ENCODE data around the gene SUN5. TPM values are rescaled to one million over a fixed set of nuclear protein-coding genes. Genes with fewer than 3 reads are reported as not detected.
A peak's percentile ranks its signal among the peaks of the same experiment; 100 is the strongest.

Gene SUN5
- total and polyA plus RNA-seq, 2 donors from 2014 or later = not detected

DNA sequence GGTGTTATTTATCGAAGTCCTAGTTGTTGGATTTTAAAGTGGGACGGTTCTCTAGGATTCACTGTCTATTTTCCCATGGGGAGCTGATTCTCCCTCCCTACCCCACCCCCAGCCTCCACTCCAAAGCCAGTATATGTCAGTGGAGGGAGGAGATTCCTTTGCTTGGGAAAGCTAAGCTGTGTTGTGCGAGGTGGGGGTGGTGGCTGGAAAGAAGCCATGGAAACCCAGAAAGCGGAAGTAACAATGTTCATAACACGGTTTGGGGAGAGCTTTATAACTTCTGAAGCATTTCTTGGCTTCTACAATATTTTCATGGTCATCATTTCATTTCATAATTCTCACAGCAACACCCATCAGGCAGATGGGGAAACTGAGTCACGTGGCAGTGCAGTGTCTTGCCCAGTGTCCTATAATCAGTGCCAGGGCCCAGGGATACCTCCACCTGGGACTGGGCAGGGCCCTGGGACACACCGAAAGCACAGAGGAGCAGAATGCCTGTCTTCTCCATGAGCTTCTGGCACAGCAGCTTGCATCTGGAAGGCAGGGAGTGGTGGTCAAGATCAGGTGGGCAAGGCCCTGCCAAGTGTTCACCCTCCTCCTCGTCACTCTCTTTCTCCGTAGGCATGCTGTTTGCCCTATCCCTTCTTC lies 4.5 kb downstream of the SUN5 start:
- no peak for FAIRE-seq
- H3K4me3 ChIP-seq (ENCODE audit: low read length in 3 of 3) = no peak overlapping the region
- TF ChIP-seq, protein P1, sequence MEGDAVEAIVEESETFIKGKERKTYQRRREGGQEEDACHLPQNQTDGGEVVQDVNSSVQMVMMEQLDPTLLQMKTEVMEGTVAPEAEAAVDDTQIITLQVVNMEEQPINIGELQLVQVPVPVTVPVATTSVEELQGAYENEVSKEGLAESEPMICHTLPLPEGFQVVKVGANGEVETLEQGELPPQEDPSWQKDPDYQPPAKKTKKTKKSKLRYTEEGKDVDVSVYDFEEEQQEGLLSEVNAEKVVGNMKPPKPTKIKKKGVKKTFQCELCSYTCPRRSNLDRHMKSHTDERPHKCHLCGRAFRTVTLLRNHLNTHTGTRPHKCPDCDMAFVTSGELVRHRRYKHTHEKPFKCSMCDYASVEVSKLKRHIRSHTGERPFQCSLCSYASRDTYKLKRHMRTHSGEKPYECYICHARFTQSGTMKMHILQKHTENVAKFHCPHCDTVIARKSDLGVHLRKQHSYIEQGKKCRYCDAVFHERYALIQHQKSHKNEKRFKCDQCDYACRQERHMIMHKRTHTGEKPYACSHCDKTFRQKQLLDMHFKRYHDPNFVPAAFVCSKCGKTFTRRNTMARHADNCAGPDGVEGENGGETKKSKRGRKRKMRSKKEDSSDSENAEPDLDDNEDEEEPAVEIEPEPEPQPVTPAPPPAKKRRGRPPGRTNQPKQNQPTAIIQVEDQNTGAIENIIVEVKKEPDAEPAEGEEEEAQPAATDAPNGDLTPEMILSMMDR (IDR thresholded peaks at IDR 0.05; ENCODE audit: borderline replicate concordance, extremely low read depth, insufficient read depth) = no peak

DNA sequence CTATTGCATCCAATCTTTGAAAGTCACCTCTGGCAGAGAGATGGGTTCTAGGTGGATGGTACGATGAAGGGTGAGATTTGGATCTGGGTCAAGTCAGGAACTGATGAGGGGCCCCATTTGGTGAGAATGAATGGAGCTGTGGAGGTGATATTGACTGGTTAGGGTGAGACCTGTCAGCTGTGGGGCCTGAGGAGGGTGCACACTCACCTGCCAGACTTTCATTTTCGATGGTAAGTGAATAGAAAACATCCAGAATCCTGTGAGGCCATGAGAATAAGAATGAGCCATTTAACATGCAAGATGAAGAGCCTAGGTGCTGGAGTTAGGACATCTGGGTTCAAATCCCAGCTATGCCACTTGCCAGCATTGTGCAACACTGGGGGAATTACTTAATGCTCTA lies 6.8 kb downstream of the SUN5 start:
- TF ChIP-seq, protein P1 (IDR thresholded peaks at IDR 0.05; ENCODE audit: borderline replicate concordance, extremely low read depth, insufficient read depth) = no peak
- H3K9ac ChIP-seq (ENCODE audit: low read length in 3 of 3) = no peak overlapping the region
- no peak overlapping the region for H3K27ac ChIP-seq (ENCODE audit: low read depth in 2 of 2, low read length in 2 of 2)
- DNase-seq (no peak), FAIRE-seq (no peak)
- H3K9me3 ChIP-seq (ENCODE audit: control insufficient read depth in 2 of 3, insufficient read depth in 1 of 3, low read length in 3 of 3) = no peaks in the 10 kb centered on the region
- no peaks in the 10 kb centered on the region for H3K4me1 ChIP-seq (ENCODE audit: control insufficient read depth in 2 of 3, insufficient read depth in 2 of 3, low read depth in 1 of 3, low read length in 3 of 3)
- no peaks in the 10 kb centered on the region for H3K27me3 ChIP-seq (ENCODE audit: control insufficient read depth, insufficient read depth, low read length)
- no peak overlapping the region for H3K4me3 ChIP-seq (ENCODE audit: low read length in 3 of 3)
- intact Hi-C loops (cut with DNase I) = no loop called here
- H3K36me3 ChIP-seq (ENCODE audit: control insufficient read depth in 2 of 3, insufficient read depth in 3 of 3, low read length in 3 of 3) = no peaks in the 10 kb centered on the region

More for the DNA sequence above, 4.5 kb downstream of the SUN5 start:
- Histone ChIP-seq H3K36me3 (ENCODE audit: control insufficient read depth in 2 of 3, insufficient read depth in 3 of 3, low read length in 3 of 3) (no peaks in the 10 kb centered on the region), H3K27ac (ENCODE audit: low read depth in 2 of 2, low read length in 2 of 2) (no peak overlapping the region), H3K9ac (ENCODE audit: low read length in 3 of 3) (no peak overlapping the region), H3K9me3 (ENCODE audit: control insufficient read depth in 2 of 3, insufficient read depth in 1 of 3, low read length in 3 of 3) (no peaks in the 10 kb centered on the region), H3K27me3 (ENCODE audit: control insufficient read depth, insufficient read depth, low read length) (no peaks in the 10 kb centered on the region), H3K4me1 (ENCODE audit: control insufficient read depth in 2 of 3, insufficient read depth in 2 of 3, low read depth in 1 of 3, low read length in 3 of 3) (no peaks in the 10 kb centered on the region)
- intact Hi-C loops (cut with DNase I) = no loop called here
- peak in 1 of 5 donors; percentile 16 for DNase-seq

DNA sequence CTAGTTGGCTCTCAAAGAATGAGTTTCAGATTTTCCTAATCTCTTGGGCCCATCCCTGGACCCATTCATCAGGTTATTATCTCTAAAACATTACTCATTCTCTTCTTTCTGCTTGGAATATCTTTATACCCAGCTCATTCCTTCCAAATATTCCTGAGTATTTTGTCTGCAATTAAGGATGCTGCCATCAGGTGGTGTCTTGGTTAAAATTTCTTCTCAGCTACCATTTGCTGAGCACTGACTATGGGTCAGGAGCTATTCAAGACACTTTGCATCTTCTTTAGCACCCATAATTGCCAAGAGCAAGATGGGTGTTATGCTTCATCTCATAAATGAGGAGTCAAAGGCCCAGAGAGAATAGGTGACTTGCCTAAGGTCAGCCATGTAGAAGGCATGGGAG lies 8.4 kb downstream of the SUN5 start:
- H3K9me3 ChIP-seq (ENCODE audit: control insufficient read depth in 2 of 3, insufficient read depth in 1 of 3, low read length in 3 of 3) = no peaks in the 10 kb centered on the region
- FAIRE-seq (no peak), DNase-seq (no peak)
- no peak overlapping the region for H3K4me3 ChIP-seq (ENCODE audit: low read length in 3 of 3)
- no peaks in the 10 kb centered on the region for H3K4me1 ChIP-seq (ENCODE audit: control insufficient read depth in 2 of 3, insufficient read depth in 2 of 3, low read depth in 1 of 3, low read length in 3 of 3)
- no peak overlapping the region for H3K9ac ChIP-seq (ENCODE audit: low read length in 3 of 3)
- no peak overlapping the region for H3K27ac ChIP-seq (ENCODE audit: low read depth in 2 of 2, low read length in 2 of 2)
- TF ChIP-seq, protein P1 (IDR thresholded peaks at IDR 0.05; ENCODE audit: borderline replicate concordance, extremely low read depth, insufficient read depth) = no peak
- H3K27me3 ChIP-seq (ENCODE audit: control insufficient read depth, insufficient read depth, low read length) = no peaks in the 10 kb centered on the region
- H3K36me3 ChIP-seq (ENCODE audit: control insufficient read depth in 2 of 3, insufficient read depth in 3 of 3, low read length in 3 of 3) = no peaks in the 10 kb centered on the region
- intact Hi-C loops (cut with DNase I) = no loop called here

Measured in kidney (tissue), 14 donors.